ENCODE measurements around the gene TTC7B.

DNA sequence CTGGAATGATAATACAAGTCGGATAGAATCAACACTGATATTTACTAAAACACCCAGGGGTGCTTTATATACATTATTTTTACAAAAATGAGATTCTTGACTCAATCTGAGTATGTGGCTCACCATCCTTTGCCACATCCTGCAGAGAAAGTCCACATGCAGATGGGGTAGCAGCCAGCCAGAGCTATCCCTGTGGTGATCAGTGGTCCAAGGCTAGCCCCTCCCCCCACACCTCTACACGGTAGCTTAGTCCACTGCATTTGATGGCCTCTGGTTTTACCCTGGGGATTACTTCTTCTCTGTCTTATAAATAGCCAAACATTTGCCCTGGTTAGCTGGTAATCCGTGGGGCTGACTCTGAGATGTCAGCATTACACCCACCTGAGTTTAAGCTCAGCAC is 28.1 kb upstream of the TTC7B start:
- TF ChIP-seq, protein P1, sequence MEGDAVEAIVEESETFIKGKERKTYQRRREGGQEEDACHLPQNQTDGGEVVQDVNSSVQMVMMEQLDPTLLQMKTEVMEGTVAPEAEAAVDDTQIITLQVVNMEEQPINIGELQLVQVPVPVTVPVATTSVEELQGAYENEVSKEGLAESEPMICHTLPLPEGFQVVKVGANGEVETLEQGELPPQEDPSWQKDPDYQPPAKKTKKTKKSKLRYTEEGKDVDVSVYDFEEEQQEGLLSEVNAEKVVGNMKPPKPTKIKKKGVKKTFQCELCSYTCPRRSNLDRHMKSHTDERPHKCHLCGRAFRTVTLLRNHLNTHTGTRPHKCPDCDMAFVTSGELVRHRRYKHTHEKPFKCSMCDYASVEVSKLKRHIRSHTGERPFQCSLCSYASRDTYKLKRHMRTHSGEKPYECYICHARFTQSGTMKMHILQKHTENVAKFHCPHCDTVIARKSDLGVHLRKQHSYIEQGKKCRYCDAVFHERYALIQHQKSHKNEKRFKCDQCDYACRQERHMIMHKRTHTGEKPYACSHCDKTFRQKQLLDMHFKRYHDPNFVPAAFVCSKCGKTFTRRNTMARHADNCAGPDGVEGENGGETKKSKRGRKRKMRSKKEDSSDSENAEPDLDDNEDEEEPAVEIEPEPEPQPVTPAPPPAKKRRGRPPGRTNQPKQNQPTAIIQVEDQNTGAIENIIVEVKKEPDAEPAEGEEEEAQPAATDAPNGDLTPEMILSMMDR (IDR thresholded peaks at IDR 0.05) = no peak
- TF ChIP-seq POLR2AphosphoS5 (IDR thresholded peaks at IDR 0.05; ENCODE audit: low read depth, low read length) = no peak
